ENCODE measurements around the gene TRAPPC2L. TPM values are rescaled to one million over a fixed set of nuclear protein-coding genes. Genes with fewer than 3 reads are reported as not detected.

The TRAPPC2L gene
- total and polyA plus RNA-seq, 2 experiments from 2014 or later: 59.3 to 167 TPM

DNA sequence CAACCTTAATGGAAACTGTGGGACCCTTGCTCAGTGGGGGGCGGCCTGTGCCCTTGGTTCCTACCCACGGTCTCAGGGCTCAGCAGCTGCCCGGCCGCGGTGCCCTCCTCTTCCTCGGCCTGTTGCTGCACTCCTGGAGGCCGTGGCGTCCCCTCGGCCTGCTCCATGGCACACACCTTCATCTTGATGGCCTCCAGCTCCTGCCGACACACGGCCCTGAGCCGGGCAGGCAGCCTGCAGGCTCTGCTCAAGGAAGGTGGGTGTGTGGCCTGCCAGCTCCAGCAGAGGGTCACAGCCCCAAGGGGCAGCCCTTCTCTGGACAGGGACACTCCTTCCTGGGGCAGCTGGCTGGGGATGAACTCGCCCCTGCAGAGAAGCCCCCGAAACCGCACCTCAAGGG, 8.8 kb downstream of the TRAPPC2L start:
- no peaks in the 10 kb centered on the region for H3K4me1 ChIP-seq (ENCODE audit: insufficient read depth)
- DNase-seq (ENCODE audit: low spot score): no peak
- no peak overlapping the region for H3K27ac ChIP-seq (ENCODE audit: low read depth)
- no peaks in the 10 kb centered on the region for H3F3A ChIP-seq (replicated peaks; ENCODE audit: low read depth)
- H4K20me1 ChIP-seq (replicated peaks; ENCODE audit: insufficient read depth): no peaks in the 10 kb centered on the region; the same call in 1 of the 2 replicates
- Mint-ChIP-seq H3K36me3 (ENCODE audit: low read depth) (peaks cover 4% of the 10 kb centered on the region), H3K4me1 (no peaks in the 10 kb centered on the region), H3K27ac (no peak overlapping the region), H3K9me3 (no peaks in the 10 kb centered on the region), H3K4me3 (no peak overlapping the region), H3K27me3 (ENCODE audit: insufficient read depth, low read depth, poor library complexity) (peaks cover 5% of the 10 kb centered on the region)
- H3K4me3 ChIP-seq: no peak overlapping the region
- no peak for ATAC-seq
- H3K4me2 ChIP-seq: no peak overlapping the region
- TF ChIP-seq ZNF331 (CRISPR knock-in tag; IDR thresholded peaks at IDR 0.05; ENCODE audit: low read depth) (no peak), NANOG (IDR thresholded peaks at IDR 0.05; ENCODE audit: borderline replicate concordance) (no peak), EZH2 (IDR thresholded peaks at IDR 0.05; ENCODE audit: low read depth, unreplicated experiment) (no peak), CREB1 (CRISPR knock-in tag; IDR thresholded peaks at IDR 0.05; ENCODE audit: low read depth) (no peak), STAT1 (IDR thresholded peaks at IDR 0.05; ENCODE audit: unreplicated experiment) (no peak), JUNB (IDR thresholded peaks at IDR 0.05; ENCODE audit: unreplicated experiment) (no peak), ZNF114 (CRISPR knock-in tag; IDR thresholded peaks at IDR 0.05) (no peak), POLR2AphosphoS5 (IDR thresholded peaks at IDR 0.05; ENCODE audit: low read depth) (no peak), EZH2phosphoT487 (IDR thresholded peaks at IDR 0.05; ENCODE audit: unreplicated experiment) (no peak)
- TF ChIP-seq, protein P1, sequence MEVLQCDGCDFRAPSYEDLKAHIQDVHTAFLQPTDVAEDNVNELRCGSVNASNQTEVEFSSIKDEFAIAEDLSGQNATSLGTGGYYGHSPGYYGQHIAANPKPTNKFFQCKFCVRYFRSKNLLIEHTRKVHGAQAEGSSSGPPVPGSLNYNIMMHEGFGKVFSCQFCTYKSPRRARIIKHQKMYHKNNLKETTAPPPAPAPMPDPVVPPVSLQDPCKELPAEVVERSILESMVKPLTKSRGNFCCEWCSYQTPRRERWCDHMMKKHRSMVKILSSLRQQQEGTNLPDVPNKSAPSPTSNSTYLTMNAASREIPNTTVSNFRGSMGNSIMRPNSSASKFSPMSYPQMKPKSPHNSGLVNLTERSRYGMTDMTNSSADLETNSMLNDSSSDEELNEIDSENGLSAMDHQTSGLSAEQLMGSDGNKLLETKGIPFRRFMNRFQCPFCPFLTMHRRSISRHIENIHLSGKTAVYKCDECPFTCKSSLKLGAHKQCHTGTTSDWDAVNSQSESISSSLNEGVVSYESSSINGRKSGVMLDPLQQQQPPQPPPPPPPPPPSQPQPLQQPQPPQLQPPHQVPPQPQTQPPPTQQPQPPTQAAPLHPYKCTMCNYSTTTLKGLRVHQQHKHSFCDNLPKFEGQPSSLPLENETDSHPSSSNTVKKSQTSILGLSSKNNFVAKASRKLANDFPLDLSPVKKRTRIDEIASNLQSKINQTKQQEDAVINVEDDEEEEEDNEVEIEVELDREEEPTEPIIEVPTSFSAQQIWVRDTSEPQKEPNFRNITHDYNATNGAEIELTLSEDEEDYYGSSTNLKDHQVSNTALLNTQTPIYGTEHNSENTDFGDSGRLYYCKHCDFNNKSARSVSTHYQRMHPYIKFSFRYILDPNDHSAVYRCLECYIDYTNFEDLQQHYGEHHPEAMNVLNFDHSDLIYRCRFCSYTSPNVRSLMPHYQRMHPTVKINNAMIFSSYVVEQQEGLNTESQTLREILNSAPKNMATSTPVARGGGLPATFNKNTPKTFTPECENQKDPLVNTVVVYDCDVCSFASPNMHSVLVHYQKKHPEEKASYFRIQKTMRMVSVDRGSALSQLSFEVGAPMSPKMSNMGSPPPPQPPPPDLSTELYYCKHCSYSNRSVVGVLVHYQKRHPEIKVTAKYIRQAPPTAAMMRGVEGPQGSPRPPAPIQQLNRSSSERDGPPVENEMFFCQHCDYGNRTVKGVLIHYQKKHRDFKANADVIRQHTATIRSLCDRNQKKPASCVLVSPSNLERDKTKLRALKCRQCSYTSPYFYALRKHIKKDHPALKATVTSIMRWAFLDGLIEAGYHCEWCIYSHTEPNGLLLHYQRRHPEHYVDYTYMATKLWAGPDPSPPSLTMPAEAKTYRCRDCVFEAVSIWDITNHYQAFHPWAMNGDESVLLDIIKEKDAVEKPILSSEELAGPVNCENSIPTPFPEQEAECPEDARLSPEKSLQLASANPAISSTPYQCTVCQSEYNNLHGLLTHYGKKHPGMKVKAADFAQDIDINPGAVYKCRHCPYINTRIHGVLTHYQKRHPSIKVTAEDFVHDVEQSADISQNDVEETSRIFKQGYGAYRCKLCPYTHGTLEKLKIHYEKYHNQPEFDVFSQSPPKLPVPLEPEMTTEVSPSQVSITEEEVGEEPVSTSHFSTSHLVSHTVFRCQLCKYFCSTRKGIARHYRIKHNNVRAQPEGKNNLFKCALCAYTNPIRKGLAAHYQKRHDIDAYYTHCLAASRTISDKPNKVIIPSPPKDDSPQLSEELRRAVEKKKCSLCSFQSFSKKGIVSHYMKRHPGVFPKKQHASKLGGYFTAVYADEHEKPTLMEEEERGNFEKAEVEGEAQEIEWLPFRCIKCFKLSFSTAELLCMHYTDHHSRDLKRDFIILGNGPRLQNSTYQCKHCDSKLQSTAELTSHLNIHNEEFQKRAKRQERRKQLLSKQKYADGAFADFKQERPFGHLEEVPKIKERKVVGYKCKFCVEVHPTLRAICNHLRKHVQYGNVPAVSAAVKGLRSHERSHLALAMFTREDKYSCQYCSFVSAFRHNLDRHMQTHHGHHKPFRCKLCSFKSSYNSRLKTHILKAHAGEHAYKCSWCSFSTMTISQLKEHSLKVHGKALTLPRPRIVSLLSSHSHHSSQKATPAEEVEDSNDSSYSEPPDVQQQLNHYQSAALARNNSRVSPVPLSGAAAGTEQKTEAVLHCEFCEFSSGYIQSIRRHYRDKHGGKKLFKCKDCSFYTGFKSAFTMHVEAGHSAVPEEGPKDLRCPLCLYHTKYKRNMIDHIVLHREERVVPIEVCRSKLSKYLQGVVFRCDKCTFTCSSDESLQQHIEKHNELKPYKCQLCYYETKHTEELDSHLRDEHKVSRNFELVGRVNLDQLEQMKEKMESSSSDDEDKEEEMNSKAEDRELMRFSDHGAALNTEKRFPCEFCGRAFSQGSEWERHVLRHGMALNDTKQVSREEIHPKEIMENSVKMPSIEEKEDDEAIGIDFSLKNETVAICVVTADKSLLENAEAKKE (CRISPR knock-in tag; IDR thresholded peaks at IDR 0.05): no peak
- TF ChIP-seq, protein P2, sequence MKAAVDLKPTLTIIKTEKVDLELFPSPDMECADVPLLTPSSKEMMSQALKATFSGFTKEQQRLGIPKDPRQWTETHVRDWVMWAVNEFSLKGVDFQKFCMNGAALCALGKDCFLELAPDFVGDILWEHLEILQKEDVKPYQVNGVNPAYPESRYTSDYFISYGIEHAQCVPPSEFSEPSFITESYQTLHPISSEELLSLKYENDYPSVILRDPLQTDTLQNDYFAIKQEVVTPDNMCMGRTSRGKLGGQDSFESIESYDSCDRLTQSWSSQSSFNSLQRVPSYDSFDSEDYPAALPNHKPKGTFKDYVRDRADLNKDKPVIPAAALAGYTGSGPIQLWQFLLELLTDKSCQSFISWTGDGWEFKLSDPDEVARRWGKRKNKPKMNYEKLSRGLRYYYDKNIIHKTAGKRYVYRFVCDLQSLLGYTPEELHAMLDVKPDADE (IDR thresholded peaks at IDR 0.05): no peak
- TF ChIP-seq, protein P3, sequence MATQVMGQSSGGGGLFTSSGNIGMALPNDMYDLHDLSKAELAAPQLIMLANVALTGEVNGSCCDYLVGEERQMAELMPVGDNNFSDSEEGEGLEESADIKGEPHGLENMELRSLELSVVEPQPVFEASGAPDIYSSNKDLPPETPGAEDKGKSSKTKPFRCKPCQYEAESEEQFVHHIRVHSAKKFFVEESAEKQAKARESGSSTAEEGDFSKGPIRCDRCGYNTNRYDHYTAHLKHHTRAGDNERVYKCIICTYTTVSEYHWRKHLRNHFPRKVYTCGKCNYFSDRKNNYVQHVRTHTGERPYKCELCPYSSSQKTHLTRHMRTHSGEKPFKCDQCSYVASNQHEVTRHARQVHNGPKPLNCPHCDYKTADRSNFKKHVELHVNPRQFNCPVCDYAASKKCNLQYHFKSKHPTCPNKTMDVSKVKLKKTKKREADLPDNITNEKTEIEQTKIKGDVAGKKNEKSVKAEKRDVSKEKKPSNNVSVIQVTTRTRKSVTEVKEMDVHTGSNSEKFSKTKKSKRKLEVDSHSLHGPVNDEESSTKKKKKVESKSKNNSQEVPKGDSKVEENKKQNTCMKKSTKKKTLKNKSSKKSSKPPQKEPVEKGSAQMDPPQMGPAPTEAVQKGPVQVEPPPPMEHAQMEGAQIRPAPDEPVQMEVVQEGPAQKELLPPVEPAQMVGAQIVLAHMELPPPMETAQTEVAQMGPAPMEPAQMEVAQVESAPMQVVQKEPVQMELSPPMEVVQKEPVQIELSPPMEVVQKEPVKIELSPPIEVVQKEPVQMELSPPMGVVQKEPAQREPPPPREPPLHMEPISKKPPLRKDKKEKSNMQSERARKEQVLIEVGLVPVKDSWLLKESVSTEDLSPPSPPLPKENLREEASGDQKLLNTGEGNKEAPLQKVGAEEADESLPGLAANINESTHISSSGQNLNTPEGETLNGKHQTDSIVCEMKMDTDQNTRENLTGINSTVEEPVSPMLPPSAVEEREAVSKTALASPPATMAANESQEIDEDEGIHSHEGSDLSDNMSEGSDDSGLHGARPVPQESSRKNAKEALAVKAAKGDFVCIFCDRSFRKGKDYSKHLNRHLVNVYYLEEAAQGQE (IDR thresholded peaks at IDR 0.05; ENCODE audit: unreplicated experiment): no peak
- TF ChIP-seq, protein P4, sequence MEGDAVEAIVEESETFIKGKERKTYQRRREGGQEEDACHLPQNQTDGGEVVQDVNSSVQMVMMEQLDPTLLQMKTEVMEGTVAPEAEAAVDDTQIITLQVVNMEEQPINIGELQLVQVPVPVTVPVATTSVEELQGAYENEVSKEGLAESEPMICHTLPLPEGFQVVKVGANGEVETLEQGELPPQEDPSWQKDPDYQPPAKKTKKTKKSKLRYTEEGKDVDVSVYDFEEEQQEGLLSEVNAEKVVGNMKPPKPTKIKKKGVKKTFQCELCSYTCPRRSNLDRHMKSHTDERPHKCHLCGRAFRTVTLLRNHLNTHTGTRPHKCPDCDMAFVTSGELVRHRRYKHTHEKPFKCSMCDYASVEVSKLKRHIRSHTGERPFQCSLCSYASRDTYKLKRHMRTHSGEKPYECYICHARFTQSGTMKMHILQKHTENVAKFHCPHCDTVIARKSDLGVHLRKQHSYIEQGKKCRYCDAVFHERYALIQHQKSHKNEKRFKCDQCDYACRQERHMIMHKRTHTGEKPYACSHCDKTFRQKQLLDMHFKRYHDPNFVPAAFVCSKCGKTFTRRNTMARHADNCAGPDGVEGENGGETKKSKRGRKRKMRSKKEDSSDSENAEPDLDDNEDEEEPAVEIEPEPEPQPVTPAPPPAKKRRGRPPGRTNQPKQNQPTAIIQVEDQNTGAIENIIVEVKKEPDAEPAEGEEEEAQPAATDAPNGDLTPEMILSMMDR (conservative IDR thresholded peaks at IDR 0.05; ENCODE audit: low read depth in 2 of 2): no peak
- H2AFZ ChIP-seq: no peak overlapping the region
- no peaks in the 10 kb centered on the region for H3K79me2 ChIP-seq (replicated peaks; ENCODE audit: insufficient read depth)
- no peaks in the 10 kb centered on the region for H3K36me3 ChIP-seq (ENCODE audit: insufficient read depth)
- H3K9me2 ChIP-seq (ENCODE audit: insufficient read depth): no peaks in the 10 kb centered on the region
- no peaks in the 10 kb centered on the region for H3K27me3 ChIP-seq (ENCODE audit: insufficient read depth)
